ENCODE data around the gene PACS2.
A peak's percentile ranks its signal among the peaks of the same experiment; 100 is the strongest.
"Not testable (repeated sequence)": the region's sequence is repeated elsewhere in the genome, so short reads cannot be mapped to it uniquely, and the experiment has no call there.

PACS2 gene

DNA sequence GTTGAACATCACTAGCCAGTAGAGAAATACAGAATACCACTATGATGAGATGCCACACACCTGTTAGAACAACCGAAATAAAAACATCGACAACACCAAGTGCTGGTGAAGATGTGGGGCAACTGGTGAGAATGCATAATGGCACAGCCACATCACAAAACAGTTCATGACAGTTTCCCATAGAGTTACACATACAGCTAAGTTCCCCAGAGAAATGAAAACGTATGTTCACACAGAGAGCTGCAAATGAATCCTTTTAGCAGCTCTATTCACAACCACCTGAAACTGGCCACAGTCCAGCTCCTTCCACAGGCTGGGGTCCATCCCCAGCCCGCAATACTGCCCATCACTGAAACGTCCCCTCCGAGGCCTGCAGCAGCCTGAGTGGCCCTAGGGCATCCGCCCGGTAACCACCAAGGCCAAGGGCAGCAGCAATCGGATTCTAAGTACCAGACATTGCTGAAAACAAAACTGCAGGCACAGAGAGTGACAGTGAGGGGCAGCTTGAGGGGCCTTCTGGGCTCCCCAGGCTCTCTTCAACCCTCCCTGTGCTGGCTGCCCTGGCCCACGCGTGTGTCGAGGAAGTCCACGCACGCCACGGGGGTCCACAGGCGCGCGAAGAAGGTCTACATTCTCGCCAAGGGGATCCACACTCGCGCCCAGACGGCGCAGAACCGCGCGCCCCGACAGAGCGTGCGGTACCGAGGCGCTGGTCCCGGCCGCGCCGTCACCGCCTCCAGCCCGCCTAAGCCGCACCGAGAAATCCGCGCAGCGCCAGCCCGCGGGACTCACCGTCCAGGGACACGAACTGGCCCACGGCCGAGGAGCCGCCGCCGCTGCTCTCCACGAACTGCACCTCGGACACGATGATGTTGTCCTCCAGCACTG, 14.7 kb upstream of the PACS2 start:
- H3K9me3 ChIP-seq: no peaks in the 10 kb centered on the region
- H3K36me3 ChIP-seq: 0 out of 2 replicates have a peak, but pooled peaks cover 3% of the 10 kb centered on the region
- peak overlapping the region; percentile 93 for H3K4me3 ChIP-seq (ENCODE audit: low read depth, low read length)
- peaks cover 2% of the 10 kb centered on the region for H3K4me1 ChIP-seq
- DNase-seq: peak; percentile 33
- TF ChIP-seq, protein P1, sequence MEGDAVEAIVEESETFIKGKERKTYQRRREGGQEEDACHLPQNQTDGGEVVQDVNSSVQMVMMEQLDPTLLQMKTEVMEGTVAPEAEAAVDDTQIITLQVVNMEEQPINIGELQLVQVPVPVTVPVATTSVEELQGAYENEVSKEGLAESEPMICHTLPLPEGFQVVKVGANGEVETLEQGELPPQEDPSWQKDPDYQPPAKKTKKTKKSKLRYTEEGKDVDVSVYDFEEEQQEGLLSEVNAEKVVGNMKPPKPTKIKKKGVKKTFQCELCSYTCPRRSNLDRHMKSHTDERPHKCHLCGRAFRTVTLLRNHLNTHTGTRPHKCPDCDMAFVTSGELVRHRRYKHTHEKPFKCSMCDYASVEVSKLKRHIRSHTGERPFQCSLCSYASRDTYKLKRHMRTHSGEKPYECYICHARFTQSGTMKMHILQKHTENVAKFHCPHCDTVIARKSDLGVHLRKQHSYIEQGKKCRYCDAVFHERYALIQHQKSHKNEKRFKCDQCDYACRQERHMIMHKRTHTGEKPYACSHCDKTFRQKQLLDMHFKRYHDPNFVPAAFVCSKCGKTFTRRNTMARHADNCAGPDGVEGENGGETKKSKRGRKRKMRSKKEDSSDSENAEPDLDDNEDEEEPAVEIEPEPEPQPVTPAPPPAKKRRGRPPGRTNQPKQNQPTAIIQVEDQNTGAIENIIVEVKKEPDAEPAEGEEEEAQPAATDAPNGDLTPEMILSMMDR (IDR thresholded peaks at IDR 0.05; ENCODE audit: low read depth, low read length): no peak
- no peaks in the 10 kb centered on the region for H3K27me3 ChIP-seq

GRCh38 chr14:105300542-105301102, 13.9 kb upstream of the PACS2 start, which contains the start of gene BRF1:
Gene BRF1, minus strand, starts transcription at chr14:105301001. Its CDS starts 372 bp downstream, at chr14:105300629.
- Histone ChIP-seq H3K27me3 (no peaks in the 10 kb centered on the region), H3K9me3 (no peaks in the 10 kb centered on the region), H3K4me3 (ENCODE audit: low read depth, low read length) (peak within 1 kb of the TSS; percentile 93), H3K4me1 (no peaks in the 10 kb centered on the region), H3K36me3 (0 out of 2 replicates have a peak, but pooled peaks cover 3% of the 10 kb centered on the region)
- DNase-seq: peak; percentile 99
- TF ChIP-seq, protein P1 (IDR thresholded peaks at IDR 0.05; ENCODE audit: low read depth, low read length): no peak

DNA sequence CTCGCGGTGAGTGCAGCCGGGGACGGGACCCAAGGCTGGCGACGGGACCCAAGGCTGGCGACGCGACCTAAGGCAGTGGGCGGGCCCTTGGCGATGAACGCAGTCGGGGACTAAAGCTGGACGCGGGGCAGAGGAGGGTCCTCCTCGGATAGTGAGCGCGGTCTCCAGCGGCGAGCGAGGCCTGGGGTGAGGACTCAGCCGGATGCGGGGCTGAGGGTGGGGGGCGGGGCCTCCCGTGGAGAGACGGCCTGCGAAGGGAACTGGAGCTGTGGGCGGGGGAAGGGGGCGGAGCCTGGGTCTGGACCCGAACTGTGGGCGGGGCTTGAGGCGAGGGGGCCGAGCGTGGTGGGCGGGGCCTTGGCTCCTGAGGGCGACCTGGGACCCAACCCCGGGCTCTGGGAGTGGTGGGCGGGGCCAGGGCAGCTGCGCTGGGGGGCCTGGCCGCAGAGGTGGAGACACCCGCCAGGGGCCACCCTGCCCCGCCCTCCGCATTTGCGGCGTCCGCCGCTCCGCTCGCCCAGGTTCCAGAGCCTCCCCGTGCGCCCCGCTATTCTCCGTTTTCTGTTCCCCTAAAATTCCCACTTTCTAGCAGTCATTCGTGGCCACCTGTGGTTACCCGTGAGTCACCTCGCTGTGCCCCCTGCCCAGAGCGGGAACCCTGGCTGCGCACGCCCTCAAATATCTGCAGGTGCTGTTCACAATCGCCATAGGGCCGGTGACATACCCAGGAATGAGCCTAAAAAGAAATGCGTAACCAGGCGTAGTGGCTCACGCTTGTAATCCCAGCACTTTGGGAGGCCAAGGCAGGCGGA, 13.2 kb upstream of the PACS2 start:
- no peaks in the 10 kb centered on the region for H3K27me3 ChIP-seq
- peak overlapping the region; percentile 93 for H3K4me3 ChIP-seq (ENCODE audit: low read depth, low read length)
- H3K9me3 ChIP-seq: no peaks in the 10 kb centered on the region
- TF ChIP-seq, protein P1 (IDR thresholded peaks at IDR 0.05; ENCODE audit: low read depth, low read length): no peak
- 0 out of 2 replicates have a peak, but pooled peaks cover 3% of the 10 kb centered on the region for H3K36me3 ChIP-seq
- no peaks in the 10 kb centered on the region for H3K4me1 ChIP-seq
- DNase-seq: peak; percentile 100

DNA sequence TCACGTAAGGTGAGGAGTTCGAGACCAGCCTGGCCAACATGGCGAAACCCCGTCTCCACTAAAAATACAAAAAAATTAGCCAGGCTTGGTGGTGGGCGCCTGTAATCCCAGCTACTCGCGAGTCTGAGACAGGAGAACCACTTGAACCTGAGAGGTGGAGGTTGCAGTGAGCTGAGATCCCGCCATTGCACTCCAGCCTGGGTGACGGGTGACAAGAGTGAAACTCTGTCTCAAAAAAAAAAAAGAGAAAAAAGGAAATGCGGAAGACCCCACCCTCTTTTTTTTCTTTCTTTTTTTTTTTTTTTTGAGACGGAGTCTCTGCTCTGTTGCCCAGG, 12.7 kb upstream of the PACS2 start:
- not testable (repeated sequence) for H3K27me3 ChIP-seq, H3K9me3 ChIP-seq, H3K36me3 ChIP-seq, DNase-seq, H3K4me1 ChIP-seq
- peak overlapping the region; percentile 53; the same call in 1 of the 2 replicates for H3K4me3 ChIP-seq (ENCODE audit: low read depth, low read length)

GRCh38 chr14:105303949-105304348, 10.6 kb upstream of the PACS2 start:
- no peaks in the 10 kb centered on the region for H3K36me3 ChIP-seq
- no peaks in the 10 kb centered on the region for H3K27me3 ChIP-seq
- no peaks in the 10 kb centered on the region; the same call in 1 of the 2 replicates for H3K9me3 ChIP-seq
- no peak overlapping the region for H3K4me3 ChIP-seq (ENCODE audit: low read depth, low read length)
- TF ChIP-seq, protein P1 (IDR thresholded peaks at IDR 0.05; ENCODE audit: low read depth, low read length): no peak
- no peak for DNase-seq
- no peaks in the 10 kb centered on the region for H3K4me1 ChIP-seq

GRCh38 chr14:105304565-105304964, 10.0 kb upstream of the PACS2 start:
- no peaks in the 10 kb centered on the region for H3K36me3 ChIP-seq
- no peaks in the 10 kb centered on the region for H3K4me1 ChIP-seq
- TF ChIP-seq, protein P1 (IDR thresholded peaks at IDR 0.05; ENCODE audit: low read depth, low read length): no peak
- DNase-seq: no peak
- H3K9me3 ChIP-seq: no peaks in the 10 kb centered on the region; the same call in 1 of the 2 replicates
- no peaks in the 10 kb centered on the region for H3K27me3 ChIP-seq
- no peak overlapping the region for H3K4me3 ChIP-seq (ENCODE audit: low read depth, low read length)
